ENCODE measurements around the gene SDCBP2. TPM values are rescaled to one million over a fixed set of nuclear protein-coding genes. Genes with fewer than 3 reads are reported as not detected.

SDCBP2 gene
- total RNA-seq, 1 donor from 2014 or later, result 4.6 TPM

DNA sequence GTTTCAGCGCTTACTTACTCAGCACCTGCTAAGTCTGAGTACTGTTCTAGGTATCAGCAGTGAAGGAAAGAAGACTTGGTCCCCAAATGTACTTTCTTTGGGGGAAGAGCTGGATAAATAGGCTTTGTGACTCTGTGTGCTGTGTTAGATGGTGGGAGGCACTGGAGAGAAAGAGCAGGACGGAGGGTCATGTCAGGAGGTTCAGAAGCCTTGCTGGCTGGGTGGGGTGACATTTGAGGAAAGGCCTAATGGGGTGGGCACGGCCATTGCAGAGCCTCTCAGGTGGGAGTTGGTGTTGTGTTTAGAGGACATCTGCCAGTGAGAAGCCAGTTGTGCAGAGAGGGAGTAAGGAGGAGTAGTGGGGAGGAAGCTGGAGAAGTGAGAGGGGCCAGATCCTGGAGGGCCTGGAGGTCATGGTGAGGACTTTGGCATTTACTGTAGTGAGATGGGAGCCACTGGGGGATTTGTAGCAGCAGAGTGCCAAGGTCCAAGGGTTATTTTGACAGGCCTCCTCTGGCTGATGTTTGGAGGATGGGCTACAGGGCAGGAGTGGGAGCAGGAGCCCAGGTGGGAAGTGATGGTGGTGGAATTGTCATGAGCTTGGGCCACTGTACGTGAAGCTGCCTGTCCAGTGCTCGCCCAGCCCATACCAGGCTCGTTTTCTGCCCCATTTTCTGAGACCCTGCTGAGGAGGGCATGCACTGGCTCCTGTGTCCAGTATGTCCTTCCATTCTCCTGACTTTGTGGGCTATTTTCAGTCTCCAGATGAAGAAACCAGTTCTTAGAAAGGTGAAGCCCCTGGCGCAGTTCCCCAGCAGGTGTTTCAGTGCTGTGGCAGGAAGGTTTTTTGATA is 886 bp downstream of the SDCBP2 start:
- H3K27ac ChIP-seq (ENCODE audit: low read depth, low read length), result no peak overlapping the region
- no peak for DNase-seq (ENCODE audit: low read depth)
- TF ChIP-seq, protein P1, sequence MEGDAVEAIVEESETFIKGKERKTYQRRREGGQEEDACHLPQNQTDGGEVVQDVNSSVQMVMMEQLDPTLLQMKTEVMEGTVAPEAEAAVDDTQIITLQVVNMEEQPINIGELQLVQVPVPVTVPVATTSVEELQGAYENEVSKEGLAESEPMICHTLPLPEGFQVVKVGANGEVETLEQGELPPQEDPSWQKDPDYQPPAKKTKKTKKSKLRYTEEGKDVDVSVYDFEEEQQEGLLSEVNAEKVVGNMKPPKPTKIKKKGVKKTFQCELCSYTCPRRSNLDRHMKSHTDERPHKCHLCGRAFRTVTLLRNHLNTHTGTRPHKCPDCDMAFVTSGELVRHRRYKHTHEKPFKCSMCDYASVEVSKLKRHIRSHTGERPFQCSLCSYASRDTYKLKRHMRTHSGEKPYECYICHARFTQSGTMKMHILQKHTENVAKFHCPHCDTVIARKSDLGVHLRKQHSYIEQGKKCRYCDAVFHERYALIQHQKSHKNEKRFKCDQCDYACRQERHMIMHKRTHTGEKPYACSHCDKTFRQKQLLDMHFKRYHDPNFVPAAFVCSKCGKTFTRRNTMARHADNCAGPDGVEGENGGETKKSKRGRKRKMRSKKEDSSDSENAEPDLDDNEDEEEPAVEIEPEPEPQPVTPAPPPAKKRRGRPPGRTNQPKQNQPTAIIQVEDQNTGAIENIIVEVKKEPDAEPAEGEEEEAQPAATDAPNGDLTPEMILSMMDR (IDR thresholded peaks at IDR 0.05; ENCODE audit: insufficient read depth, low read depth, low read length), result no peak
- no peak for TF ChIP-seq EZH2 (IDR thresholded peaks at IDR 0.05; ENCODE audit: insufficient read depth, low read length)
- peaks cover 76% of the 10 kb centered on the region for H3K79me2 ChIP-seq (ENCODE audit: insufficient read depth, low read length)
- H3K4me3 Mint-ChIP-seq (ENCODE audit: unreplicated experiment), result peak overlapping the region; percentile 70
- peaks cover 5% of the 10 kb centered on the region for H3K36me3 Mint-ChIP-seq (ENCODE audit: low read depth, unreplicated experiment)
- H3K4me1 ChIP-seq (ENCODE audit: insufficient read depth, low read length), result peaks cover 38% of the 10 kb centered on the region
- FAIRE-seq, result no peak
- H3K27ac Mint-ChIP-seq (ENCODE audit: unreplicated experiment), result peak overlapping the region; percentile 94
- H3K4me1 Mint-ChIP-seq (ENCODE audit: low read depth, unreplicated experiment), result peaks cover 14% of the 10 kb centered on the region
- no peaks in the 10 kb centered on the region for H3K27me3 Mint-ChIP-seq (ENCODE audit: low read depth, unreplicated experiment)
- H2AFZ ChIP-seq (ENCODE audit: low read depth, low read length), result no peak overlapping the region
- peaks cover 65% of the 10 kb centered on the region for H4K20me1 ChIP-seq (ENCODE audit: insufficient read depth, low read length)
- no peaks in the 10 kb centered on the region for H3K36me3 ChIP-seq (ENCODE audit: insufficient read depth, low read length)
- H3K27me3 ChIP-seq (ENCODE audit: insufficient read depth, low read length), result no peaks in the 10 kb centered on the region
- H3K9ac ChIP-seq (ENCODE audit: low read length), result peak overlapping the region; percentile 11
- H3K4me2 ChIP-seq (ENCODE audit: low read length), result peak overlapping the region; percentile 95
- no peak overlapping the region for H3K4me3 ChIP-seq (ENCODE audit: insufficient read depth, low read depth, low read length)
- no peaks in the 10 kb centered on the region for H3K9me3 ChIP-seq (ENCODE audit: insufficient read depth, low read depth, low read length)
- no peaks in the 10 kb centered on the region for H3K9me3 Mint-ChIP-seq (ENCODE audit: unreplicated experiment)

DNA sequence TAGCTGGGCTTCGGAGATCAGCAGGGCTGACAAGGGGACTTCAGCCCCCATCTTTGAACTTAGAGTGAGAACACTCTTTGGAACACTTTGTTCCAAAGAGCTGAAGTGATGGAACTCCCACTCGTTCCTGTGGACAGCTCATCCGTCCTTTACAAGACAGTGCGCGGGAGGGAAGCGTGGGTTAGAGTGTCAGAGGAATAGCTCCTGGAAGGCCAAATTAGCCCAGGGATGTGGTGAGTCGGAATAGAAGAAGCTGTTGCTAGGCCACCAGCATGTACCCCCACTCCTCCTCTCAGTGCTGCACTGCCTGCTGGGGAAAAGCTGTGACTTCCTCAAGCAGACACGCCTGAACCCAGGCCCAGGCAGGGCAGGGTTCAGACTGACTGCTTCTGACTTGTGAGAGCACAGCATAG is 1.7 kb downstream of the SDCBP2 start:
- H3K9ac ChIP-seq (ENCODE audit: low read length), result peak overlapping the region; percentile 11
- DNase-seq (ENCODE audit: low read depth) (peak; percentile 36), FAIRE-seq (no peak)
- no peaks in the 10 kb centered on the region for H3K27me3 ChIP-seq (ENCODE audit: insufficient read depth, low read length)
- Mint-ChIP-seq H3K4me1 (ENCODE audit: low read depth, unreplicated experiment) (peaks cover 14% of the 10 kb centered on the region), H3K4me3 (ENCODE audit: unreplicated experiment) (peak overlapping the region; percentile 61), H3K27ac (ENCODE audit: unreplicated experiment) (peak overlapping the region; percentile 94), H3K27me3 (ENCODE audit: low read depth, unreplicated experiment) (no peaks in the 10 kb centered on the region), H3K9me3 (ENCODE audit: unreplicated experiment) (no peaks in the 10 kb centered on the region), H3K36me3 (ENCODE audit: low read depth, unreplicated experiment) (peaks cover 5% of the 10 kb centered on the region)
- H3K9me3 ChIP-seq (ENCODE audit: insufficient read depth, low read depth, low read length), result no peaks in the 10 kb centered on the region
- H3K36me3 ChIP-seq (ENCODE audit: insufficient read depth, low read length), result no peaks in the 10 kb centered on the region
- H3K4me2 ChIP-seq (ENCODE audit: low read length), result peak overlapping the region; percentile 95
- peak overlapping the region; percentile 22 for H3K27ac ChIP-seq (ENCODE audit: low read depth, low read length)
- H4K20me1 ChIP-seq (ENCODE audit: insufficient read depth, low read length), result peaks cover 57% of the 10 kb centered on the region
- H3K4me3 ChIP-seq (ENCODE audit: insufficient read depth, low read depth, low read length), result no peak overlapping the region
- TF ChIP-seq EZH2 (IDR thresholded peaks at IDR 0.05; ENCODE audit: insufficient read depth, low read length), result no peak
- TF ChIP-seq, protein P1 (IDR thresholded peaks at IDR 0.05; ENCODE audit: insufficient read depth, low read depth, low read length), result no peak
- H3K4me1 ChIP-seq (ENCODE audit: insufficient read depth, low read length), result peaks cover 46% of the 10 kb centered on the region
- no peak overlapping the region for H2AFZ ChIP-seq (ENCODE audit: low read depth, low read length)
- peaks cover 69% of the 10 kb centered on the region for H3K79me2 ChIP-seq (ENCODE audit: insufficient read depth, low read length)

Measured in astrocyte (in vitro differentiated cells and primary cell).